Iris pigment epithelial cell (primary cell): ENCODE data around the gene SLC25A31.

Experiments used
- DNase-seq: peaks from one replicate; pipeline ENCODE4 v3.0.0-alpha.2; 2011; ENCODE audit warnings: low read depth

The SLC25A31 gene

DNA sequence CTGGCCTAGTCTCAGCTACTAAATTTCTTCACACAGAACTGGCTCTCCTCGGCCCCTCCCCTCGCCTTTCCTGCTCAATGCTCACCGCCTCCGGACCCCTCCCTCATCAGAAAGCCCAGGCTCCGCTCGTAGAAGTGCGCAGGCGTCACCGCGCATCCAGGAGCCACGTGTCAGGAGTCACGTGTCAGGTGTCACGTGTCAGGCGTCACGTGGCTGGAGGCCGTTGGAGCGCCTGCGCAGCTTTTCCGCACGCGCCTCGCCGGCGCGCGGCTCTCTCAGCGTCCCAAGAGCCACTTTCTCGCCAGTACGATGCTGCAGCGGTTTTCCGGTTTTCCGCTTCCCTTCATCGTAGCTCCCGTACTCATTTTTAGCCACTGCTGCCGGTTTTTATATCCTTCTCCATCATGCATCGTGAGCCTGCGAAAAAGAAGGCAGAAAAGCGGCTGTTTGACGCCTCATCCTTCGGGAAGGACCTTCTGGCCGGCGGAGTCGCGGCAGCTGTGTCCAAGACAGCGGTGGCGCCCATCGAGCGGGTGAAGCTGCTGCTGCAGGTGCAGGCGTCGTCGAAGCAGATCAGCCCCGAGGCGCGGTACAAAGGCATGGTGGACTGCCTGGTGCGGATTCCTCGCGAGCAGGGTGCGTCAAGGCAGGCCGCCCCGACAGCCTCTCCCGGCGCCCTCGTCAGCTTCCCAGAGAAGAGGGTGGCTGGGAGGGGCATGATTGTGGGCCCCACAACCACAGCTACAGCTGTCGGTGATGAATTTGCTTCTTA, at the start of gene SLC25A31:
TSS of gene SLC25A31 (plus strand) at position 259 of the 772 bp plus-strand sequence. CDS start at position 405, 146 bp downstream.
- DNase-seq, result no peak

GRCh38 chr4:127685292-127685691, 44.9 kb upstream of the SLC25A31 start:
- DNase-seq, result peak; percentile 86

GRCh38 chr4:127686658-127687057, 43.5 kb upstream of the SLC25A31 start:
- peak; percentile 47 for DNase-seq

GRCh38 chr4:127687580-127687979, 42.6 kb upstream of the SLC25A31 start:
- DNase-seq, result no peak

DNA sequence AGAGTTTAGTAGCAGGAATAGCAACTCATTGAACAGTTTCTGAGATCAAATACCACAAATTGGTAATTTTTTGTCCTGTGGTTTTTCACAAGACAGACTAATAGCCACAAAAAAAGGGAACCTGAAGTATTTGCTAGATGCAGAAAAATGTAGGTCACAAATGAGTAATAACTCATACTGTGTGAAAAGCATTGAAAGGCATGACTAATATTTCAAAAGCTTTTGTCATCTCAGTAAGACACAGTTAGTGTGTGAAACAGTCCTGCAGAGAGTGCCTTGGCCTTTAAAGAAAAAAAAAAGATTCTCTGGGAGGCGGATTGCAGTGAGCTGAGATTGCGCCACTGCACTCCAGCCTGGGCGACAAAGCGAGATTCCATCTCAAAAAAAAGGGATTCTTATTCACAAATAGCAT, 31.4 kb upstream of the SLC25A31 start:
- DNase-seq, result peak; percentile 95

GRCh38 chr4:127708985-127709384, 21.2 kb upstream of the SLC25A31 start:
- peak; percentile 92 for DNase-seq

GRCh38 chr4:127709456-127709855, 20.7 kb upstream of the SLC25A31 start:
- peak; percentile 46 for DNase-seq

- no peak for DNase-seq
Measured at GRCh38 chr4:127731406-127731805, 1.2 kb downstream of the SLC25A31 start.

- peak; percentile 41 for DNase-seq
Measured at GRCh38 chr4:127732623-127733328, 2.6 kb downstream of the SLC25A31 start.

- no peak for DNase-seq
Measured at GRCh38 chr4:127734976-127735375, 4.8 kb downstream of the SLC25A31 start.

- DNase-seq, result no peak
Measured at GRCh38 chr4:127737295-127737694, 7.1 kb downstream of the SLC25A31 start.

DNA sequence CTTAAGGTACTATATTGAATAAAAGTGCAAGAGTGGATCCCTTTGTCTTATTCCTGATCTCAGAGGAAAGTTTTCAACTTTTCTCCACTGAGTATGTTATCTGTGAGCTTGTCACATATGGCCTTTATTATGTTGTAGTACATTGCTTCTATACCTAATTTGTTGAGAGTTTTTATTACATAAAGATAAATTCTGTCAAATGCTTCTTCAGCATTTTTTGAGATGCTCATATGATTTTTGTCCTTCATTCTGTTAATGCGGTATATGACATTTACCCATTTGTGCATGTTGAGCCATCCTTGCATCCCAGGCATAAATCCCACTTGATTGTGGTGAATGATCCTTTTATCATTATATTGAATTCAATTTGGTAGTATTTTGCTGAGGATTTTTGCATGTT, 11.0 kb downstream of the SLC25A31 start:
- no peak for DNase-seq

DNA sequence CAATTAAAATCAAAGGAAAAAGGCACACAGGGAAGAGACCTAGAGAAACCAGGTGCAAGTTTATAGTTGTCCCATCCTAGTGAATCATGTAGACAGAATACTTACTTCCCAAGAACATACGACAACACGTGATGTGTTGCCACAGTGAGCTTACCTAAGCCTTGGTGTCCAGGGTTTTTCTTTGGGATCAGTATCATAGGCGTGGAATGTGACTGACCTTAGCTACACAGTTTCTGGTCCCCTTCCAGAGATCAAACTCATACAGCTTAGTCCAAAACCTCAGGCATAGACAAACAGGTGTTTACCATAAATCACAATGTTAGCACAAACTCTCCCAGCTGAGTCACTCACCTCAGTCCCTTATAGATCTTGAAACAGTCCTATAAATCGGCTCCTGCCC, 17.7 kb downstream of the SLC25A31 start:
- DNase-seq, result no peak

DNA sequence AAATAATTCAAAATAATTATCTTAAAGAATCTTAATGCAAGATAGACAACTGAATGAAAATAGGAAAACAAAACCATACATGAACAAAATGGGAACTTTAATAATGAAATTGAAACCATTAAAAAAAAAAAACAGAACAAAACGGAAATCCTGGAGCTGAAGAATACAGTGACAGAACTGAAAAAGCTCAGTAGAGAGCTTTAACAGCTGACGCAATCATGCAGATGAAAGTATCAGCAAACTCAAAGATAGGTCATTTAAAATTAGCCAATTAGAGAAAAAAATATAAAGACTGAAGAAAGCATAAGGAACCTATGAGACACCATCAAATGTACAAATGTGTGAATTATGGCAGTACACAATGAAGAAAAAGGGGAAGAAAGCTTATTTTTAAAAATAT, 18.8 kb downstream of the SLC25A31 start:
- no peak for DNase-seq

DNA sequence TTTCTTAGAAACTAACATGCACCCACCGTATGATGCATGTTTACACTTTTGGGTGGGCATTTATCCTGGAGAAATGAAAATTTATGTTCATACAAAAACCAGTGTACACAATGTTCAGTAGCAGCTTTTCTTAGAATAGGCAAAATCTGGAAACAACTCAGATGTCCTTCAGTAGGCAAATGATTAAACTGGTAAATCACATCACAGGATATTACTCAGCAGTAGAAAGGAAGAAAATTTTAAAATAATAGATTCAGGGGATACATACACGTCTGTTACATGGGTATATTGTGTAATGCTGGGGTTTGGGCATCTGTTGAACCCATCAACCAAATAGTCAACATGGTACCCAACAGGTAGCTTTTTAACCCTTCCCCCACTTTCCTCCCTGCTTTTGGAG, 26.7 kb downstream of the SLC25A31 start:
- no peak for DNase-seq

- no peak for DNase-seq
Measured at GRCh38 chr4:127759228-127759820, 29.1 kb downstream of the SLC25A31 start.

- no peak for DNase-seq
Measured at GRCh38 chr4:127759893-127760292, 29.7 kb downstream of the SLC25A31 start.

DNA sequence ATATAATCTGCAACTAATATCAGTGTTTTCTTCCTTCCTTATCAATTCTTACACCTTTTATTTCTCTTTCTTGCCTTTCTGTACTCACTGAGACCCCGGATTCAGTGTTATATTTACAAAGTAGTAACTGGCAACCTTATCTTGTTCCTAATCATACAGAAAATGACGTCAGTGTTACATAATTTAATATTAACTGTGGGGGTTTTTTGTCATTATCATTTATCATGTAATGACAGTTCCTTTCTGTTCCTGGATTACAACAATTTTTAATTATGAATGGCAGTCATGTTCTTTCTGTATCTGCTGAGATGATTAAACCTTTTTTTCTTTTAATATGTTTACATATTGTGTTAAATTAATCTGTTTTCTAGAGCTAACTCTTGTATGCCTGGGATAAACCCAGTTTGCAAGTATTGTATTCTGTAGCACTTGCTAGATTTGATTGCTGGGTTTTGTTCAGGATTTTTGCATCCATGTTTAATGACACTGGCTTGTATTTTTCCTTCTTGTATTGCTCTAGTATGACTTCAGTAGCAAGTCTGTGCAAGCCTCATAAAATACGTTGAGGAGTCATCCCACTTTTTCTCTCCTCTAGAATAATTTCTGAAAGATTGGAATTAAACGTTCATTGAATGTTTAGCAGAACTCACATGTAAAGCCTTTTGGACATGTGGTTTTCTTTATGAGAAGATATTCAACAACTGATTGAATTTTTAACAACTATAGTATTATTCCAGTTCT, 41.5 kb downstream of the SLC25A31 start:
- DNase-seq, result no peak

DNA sequence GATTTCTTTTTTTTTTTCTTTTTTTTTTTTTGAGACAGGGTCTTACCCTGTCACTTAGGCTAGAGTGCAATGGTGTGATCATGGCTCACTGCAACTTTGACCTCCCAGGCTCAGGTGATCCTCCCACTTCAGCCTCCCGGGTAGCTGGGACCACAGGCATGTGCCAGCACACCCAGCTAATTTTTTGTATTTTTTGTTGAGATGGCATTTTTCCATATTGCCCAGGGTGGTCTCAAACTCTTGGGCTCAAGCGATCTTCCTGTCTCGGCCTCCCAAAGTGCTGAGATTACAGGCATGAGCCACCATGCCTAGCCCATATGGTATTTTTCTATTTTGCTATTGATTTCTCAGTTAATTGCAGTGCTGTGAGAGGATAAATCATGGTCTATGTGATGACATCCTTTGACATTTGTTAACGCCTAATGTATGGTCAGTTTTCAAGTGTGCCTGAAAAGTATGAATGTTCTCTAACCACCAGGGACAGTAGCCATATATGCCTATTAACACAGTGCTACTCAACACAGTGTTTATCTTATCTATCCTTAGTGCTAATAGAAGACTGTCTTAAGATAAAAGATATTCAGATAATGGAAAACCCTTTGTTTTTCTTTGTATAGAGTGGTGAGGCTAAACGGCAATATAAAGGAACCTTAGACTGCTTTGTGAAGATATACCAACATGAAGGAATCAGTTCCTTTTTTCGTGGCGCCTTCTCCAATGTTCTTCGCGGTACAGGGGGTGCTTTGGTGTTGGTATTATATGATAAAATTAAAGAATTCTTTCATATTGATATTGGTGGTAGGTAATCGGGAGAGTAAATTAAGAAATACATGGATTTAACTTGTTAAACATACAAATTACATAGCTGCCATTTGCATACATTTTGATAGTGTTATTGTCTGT, 42.8 kb downstream of the SLC25A31 start:
- no peak for DNase-seq

DNA sequence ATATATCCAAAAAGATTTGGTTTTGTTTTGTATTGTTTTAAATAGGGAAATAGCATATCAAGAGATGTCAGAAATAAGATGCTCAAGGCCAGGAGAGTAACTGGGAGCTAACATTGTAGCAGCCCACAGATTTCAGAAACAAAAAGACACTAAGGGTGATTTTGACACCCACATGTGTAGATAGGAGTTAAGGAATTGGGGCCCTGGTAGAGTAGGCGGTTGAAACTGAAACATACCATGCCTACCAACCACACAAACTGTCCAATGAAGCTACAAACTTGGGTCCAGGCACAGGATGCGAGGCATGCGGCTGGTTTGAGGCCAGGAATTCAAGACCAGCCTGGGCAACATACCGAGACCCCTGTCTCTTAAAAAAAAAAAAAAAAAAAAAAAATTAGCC, 45.6 kb downstream of the SLC25A31 start:
- DNase-seq, result no peak

DNA sequence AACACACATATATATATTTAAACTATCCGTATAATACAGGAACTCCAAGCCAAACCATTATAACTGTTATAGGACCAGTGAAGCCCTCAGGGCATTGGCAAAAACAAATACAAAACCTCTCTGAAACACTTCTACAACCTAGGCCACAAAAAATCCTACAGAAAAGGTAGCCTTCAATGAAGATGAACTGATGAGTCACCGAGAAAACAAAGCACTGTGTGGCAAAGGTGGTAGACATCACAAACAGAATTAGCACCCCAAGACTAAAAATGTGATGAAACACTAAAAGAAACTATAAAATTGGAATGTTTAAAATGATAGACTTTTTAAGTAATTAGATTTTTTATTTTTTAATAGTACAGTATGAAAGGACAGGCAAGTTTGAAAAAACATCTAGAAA, 46.4 kb downstream of the SLC25A31 start:
- DNase-seq, result no peak
